NCI-H2171 treated with DMSO at 0.1 percent for 48 hours (cell line): ENCODE data around the gene FREM1.

Experiments used
- DNase-seq: peaks from one replicate; lab custom pipeline; 2025; lab: John Stamatoyannopoulos, UW

The FREM1 gene

GRCh38 chr9:14706530-14707140 is 203.6 kb downstream of the FREM1 start:
- DNase-seq: no peak

GRCh38 chr9:14705079-14705478 is 205.1 kb downstream of the FREM1 start:
- no peak for DNase-seq

- no peak for DNase-seq
These were observed 205.9 kb downstream of the FREM1 start for GRCh38 chr9:14704281-14704680.

GRCh38 chr9:14702200-14702720 is 208.0 kb downstream of the FREM1 start:
- no peak for DNase-seq

DNA sequence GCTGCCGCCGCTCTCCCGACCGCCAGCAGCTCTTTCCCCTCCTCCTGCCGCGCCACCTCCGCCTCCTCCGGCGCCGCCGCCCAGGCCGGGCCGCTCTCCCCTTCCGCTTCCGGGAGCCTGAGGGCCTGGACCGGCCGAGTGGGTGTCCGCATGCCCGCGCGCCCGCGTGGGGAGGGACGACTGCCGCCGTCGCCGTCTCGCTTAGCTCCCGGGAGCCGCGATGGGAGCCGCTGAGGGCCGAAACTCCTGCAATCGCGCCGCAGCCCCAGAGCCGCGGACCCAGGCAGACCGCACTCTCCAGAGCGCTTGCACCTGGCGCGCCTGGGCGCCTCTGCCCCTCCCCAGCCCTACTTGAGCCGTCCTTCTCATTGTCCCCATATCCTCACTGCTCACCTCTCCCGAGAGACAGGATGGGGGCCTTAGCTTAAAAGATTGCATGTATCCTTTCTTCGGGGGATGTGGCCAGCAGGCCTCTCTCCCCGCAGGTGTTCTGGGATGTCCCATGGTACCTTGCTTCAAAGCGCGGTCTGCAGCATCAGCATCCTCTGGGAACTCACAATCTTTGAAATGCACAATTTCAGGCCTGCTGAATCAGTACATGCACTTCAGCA is 216.9 kb downstream of the FREM1 start, which contains the start of gene ZDHHC21:
ZDHHC21 (minus strand) TSS at position 182 of the 611 bp plus-strand sequence. CDS start 19,092 bp downstream, outside the sequence.
- peak; percentile 49 for DNase-seq

DNA sequence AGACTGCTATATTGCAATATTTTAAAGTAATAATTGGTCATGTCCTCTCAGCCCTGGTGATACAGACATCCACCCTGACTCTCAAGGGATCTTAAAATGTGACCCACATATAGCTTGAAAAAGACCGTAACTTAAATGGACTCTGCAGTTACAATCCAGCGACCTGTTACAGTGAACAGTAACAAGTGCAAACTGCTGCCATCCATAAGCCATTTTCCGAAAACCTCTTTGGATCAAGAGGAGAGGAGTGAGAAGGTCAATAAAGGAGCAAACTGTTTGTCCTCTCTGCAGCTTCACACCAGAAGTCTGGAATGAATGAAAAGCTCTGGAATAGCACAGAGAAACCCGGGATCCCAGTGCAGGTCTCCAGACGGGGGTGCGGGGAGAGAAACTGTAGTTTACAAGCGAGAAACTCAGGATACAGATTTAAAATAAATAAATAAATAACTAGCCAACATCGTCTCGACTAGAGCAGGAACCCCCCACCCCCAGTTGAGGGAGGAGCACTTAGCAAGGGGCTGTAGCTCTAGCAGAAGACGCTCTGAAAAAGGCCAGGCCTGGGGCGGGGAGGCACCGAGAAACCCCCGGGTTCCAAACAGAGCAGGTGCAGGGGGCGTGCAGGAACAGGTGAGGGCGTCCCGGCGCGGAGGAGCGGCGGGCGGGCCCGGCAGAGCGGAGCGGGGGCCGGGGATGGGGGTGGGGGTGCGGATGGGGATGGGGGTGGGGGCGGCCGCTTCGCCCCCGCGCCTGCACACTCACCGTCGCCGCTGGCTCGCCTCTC is 217.6 kb downstream of the FREM1 start:
- peak; percentile 49 for DNase-seq

- DNase-seq: no peak
These were observed 219.1 kb downstream of the FREM1 start for GRCh38 chr9:14690948-14691730.

- no peak for DNase-seq
These were observed 223.0 kb downstream of the FREM1 start for GRCh38 chr9:14687042-14687719.

- DNase-seq: no peak
These were observed 224.1 kb downstream of the FREM1 start for GRCh38 chr9:14686168-14686567.
